HL-60/S4 treated with phorbol 12-myristate 13-acetate at 8.2 ng/mL for 4 days and 3 days (cell line): ENCODE results near the gene STK17A.
"Not testable (repeated sequence)": the region's sequence is repeated elsewhere in the genome, so short reads cannot be mapped to it uniquely, and the experiment has no call there.

Source experiments
- in situ Hi-C: fragments of 300-500 bp; cut with MboI; formaldehyde crosslinking; loops from 2 replicates; pipeline ENCODE4 v1.15.0; 2022; ENCODE audit warnings: low sequenced_read_pairs

The STK17A gene

GRCh38 chr7:43653466-43653865 lies 70.6 kb downstream of the STK17A start:
- in situ Hi-C loops, result no loop called here

GRCh38 chr7:43653891-43654504 lies 71.1 kb downstream of the STK17A start:
- in situ Hi-C loops, result no loop called here

- in situ Hi-C loops, result no loop called here
Observed at GRCh38 chr7:43655584-43655983, 72.7 kb downstream of the STK17A start.

- in situ Hi-C loops, result no loop called here
Observed at GRCh38 chr7:43656997-43657396, 74.1 kb downstream of the STK17A start.

- in situ Hi-C loops, result no loop called here
Observed at GRCh38 chr7:43658718-43659548, 76.0 kb downstream of the STK17A start.

- in situ Hi-C loops, result no loop called here
Observed at GRCh38 chr7:43659549-43659896, 76.6 kb downstream of the STK17A start.

GRCh38 chr7:43660141-43660540 lies 77.2 kb downstream of the STK17A start:
- in situ Hi-C loops, result no loop called here

GRCh38 chr7:43664681-43665080 lies 81.8 kb downstream of the STK17A start:
- in situ Hi-C loops, result no loop called here

- in situ Hi-C loops, result no loop called here
Observed at GRCh38 chr7:43666938-43667337, 84.0 kb downstream of the STK17A start.

- in situ Hi-C loops, result no loop called here
Observed at GRCh38 chr7:43668035-43668434, 85.1 kb downstream of the STK17A start.

- in situ Hi-C loops, result no loop called here
Observed at GRCh38 chr7:43669286-43670081, 86.6 kb downstream of the STK17A start.

GRCh38 chr7:43671521-43671920 lies 88.6 kb downstream of the STK17A start:
- in situ Hi-C loops, result no loop called here

GRCh38 chr7:43673243-43673976 lies 90.5 kb downstream of the STK17A start:
- in situ Hi-C loops, result not testable (repeated sequence)

- in situ Hi-C loops, result no loop called here
Observed at GRCh38 chr7:43674559-43675436, 91.9 kb downstream of the STK17A start.
